ENCODE results near the gene NLGN4X. TPM values are rescaled to one million over a fixed set of nuclear protein-coding genes. Genes with fewer than 3 reads are reported as not detected.

The NLGN4X gene
- polyA plus RNA-seq, 1 of the 3 experiments (the other 2 are of a cell fraction): 0.05 TPM

DNA sequence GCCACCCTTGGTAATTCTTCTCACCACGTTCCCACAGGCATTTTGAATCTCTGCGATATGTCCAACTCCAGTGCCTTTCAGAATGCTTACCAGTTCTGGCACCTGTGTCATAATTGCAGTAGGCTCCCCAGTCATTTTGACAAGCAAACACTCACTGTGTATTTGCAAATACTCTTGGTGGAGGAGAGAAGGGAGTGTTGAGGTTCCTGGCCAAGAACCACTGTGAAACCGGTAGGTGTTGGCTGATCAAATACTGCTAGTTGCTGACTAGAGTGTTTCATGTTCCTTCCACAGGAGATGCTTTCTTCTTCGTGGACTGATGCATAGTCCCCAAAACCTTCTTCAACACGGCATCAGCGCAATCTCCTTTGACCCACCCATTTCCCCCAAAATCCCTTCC, 16.0 kb upstream of the NLGN4X start:
- Histone ChIP-seq H3K79me2 (ENCODE audit: insufficient read depth) (no peaks in the 10 kb centered on the region), H4K20me1 (ENCODE audit: insufficient read depth) (no peaks in the 10 kb centered on the region), H2AFZ (ENCODE audit: low read depth) (no peak overlapping the region), H3K27ac (ENCODE audit: low read depth in 2 of 2, low read length in 1 of 2) (no peak overlapping the region), H3F3A (replicated peaks; ENCODE audit: insufficient read depth) (no peaks in the 10 kb centered on the region), H3K4me1 (ENCODE audit: control insufficient read depth in 1 of 2, insufficient read depth in 2 of 2, low read depth in 1 of 2, low read length in 1 of 2) (no peaks in the 10 kb centered on the region), H3K9me2 (no peaks in the 10 kb centered on the region), H3K9me3 (no peaks in the 10 kb centered on the region), H3K27me3 (ENCODE audit: insufficient read depth) (no peaks in the 10 kb centered on the region), H3K36me3 (replicated peaks in 1 of 2; ENCODE audit: control insufficient read depth in 1 of 2, insufficient read depth in 2 of 2, low read length in 1 of 2) (no peaks in the 10 kb centered on the region), H3K9ac (no peak overlapping the region), H3K4me3 (ENCODE audit: low read depth in 2 of 2, low read length in 1 of 2) (no peak overlapping the region), H3K4me2 (no peak overlapping the region)
- no peak for DNase-seq
- CTCF ChIA-PET: no interaction called here
- POLR2A ChIA-PET: no interaction called here
- TF ChIP-seq, protein P1, sequence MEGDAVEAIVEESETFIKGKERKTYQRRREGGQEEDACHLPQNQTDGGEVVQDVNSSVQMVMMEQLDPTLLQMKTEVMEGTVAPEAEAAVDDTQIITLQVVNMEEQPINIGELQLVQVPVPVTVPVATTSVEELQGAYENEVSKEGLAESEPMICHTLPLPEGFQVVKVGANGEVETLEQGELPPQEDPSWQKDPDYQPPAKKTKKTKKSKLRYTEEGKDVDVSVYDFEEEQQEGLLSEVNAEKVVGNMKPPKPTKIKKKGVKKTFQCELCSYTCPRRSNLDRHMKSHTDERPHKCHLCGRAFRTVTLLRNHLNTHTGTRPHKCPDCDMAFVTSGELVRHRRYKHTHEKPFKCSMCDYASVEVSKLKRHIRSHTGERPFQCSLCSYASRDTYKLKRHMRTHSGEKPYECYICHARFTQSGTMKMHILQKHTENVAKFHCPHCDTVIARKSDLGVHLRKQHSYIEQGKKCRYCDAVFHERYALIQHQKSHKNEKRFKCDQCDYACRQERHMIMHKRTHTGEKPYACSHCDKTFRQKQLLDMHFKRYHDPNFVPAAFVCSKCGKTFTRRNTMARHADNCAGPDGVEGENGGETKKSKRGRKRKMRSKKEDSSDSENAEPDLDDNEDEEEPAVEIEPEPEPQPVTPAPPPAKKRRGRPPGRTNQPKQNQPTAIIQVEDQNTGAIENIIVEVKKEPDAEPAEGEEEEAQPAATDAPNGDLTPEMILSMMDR (IDR thresholded peaks at IDR 0.05): no peak
- TF ChIP-seq ELF1 (IDR thresholded peaks at IDR 0.05): no peak
- TF ChIP-seq, protein P2, sequence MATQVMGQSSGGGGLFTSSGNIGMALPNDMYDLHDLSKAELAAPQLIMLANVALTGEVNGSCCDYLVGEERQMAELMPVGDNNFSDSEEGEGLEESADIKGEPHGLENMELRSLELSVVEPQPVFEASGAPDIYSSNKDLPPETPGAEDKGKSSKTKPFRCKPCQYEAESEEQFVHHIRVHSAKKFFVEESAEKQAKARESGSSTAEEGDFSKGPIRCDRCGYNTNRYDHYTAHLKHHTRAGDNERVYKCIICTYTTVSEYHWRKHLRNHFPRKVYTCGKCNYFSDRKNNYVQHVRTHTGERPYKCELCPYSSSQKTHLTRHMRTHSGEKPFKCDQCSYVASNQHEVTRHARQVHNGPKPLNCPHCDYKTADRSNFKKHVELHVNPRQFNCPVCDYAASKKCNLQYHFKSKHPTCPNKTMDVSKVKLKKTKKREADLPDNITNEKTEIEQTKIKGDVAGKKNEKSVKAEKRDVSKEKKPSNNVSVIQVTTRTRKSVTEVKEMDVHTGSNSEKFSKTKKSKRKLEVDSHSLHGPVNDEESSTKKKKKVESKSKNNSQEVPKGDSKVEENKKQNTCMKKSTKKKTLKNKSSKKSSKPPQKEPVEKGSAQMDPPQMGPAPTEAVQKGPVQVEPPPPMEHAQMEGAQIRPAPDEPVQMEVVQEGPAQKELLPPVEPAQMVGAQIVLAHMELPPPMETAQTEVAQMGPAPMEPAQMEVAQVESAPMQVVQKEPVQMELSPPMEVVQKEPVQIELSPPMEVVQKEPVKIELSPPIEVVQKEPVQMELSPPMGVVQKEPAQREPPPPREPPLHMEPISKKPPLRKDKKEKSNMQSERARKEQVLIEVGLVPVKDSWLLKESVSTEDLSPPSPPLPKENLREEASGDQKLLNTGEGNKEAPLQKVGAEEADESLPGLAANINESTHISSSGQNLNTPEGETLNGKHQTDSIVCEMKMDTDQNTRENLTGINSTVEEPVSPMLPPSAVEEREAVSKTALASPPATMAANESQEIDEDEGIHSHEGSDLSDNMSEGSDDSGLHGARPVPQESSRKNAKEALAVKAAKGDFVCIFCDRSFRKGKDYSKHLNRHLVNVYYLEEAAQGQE (IDR thresholded peaks at IDR 0.05; ENCODE audit: low read depth, low read length): no peak
- TF ChIP-seq, protein P3, sequence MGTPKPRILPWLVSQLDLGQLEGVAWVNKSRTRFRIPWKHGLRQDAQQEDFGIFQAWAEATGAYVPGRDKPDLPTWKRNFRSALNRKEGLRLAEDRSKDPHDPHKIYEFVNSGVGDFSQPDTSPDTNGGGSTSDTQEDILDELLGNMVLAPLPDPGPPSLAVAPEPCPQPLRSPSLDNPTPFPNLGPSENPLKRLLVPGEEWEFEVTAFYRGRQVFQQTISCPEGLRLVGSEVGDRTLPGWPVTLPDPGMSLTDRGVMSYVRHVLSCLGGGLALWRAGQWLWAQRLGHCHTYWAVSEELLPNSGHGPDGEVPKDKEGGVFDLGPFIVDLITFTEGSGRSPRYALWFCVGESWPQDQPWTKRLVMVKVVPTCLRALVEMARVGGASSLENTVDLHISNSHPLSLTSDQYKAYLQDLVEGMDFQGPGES (IDR thresholded peaks at IDR 0.05; ENCODE audit: low read depth, low read length): no peak
- no peak for TF ChIP-seq JUND (IDR thresholded peaks at IDR 0.05)
- no peak for TF ChIP-seq RFX5 (IDR thresholded peaks at IDR 0.05; ENCODE audit: low read length)
- no peak for TF ChIP-seq NRF1 (IDR thresholded peaks at IDR 0.05; ENCODE audit: low read depth, low read length)
- no peak for TF ChIP-seq TAF1 (IDR thresholded peaks at IDR 0.05; ENCODE audit: borderline replicate concordance, low read depth, low read length)
- no peak for TF ChIP-seq CHD2 (IDR thresholded peaks at IDR 0.05; ENCODE audit: low read length, partially characterized antibody)
- TF ChIP-seq, protein P4, sequence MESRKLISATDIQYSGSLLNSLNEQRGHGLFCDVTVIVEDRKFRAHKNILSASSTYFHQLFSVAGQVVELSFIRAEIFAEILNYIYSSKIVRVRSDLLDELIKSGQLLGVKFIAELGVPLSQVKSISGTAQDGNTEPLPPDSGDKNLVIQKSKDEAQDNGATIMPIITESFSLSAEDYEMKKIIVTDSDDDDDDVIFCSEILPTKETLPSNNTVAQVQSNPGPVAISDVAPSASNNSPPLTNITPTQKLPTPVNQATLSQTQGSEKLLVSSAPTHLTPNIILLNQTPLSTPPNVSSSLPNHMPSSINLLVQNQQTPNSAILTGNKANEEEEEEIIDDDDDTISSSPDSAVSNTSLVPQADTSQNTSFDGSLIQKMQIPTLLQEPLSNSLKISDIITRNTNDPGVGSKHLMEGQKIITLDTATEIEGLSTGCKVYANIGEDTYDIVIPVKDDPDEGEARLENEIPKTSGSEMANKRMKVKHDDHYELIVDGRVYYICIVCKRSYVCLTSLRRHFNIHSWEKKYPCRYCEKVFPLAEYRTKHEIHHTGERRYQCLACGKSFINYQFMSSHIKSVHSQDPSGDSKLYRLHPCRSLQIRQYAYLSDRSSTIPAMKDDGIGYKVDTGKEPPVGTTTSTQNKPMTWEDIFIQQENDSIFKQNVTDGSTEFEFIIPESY (IDR thresholded peaks at IDR 0.05; ENCODE audit: borderline replicate concordance, low read depth): no peak
- no peak for TF ChIP-seq RCOR1 (IDR thresholded peaks at IDR 0.05; ENCODE audit: low read length)
- TF ChIP-seq NFIC (IDR thresholded peaks at IDR 0.05; ENCODE audit: borderline replicate concordance): no peak
- no peak for TF ChIP-seq RAD21 (IDR thresholded peaks at IDR 0.05; ENCODE audit: low read length)
- TF ChIP-seq FOSL2 (IDR thresholded peaks at IDR 0.05; ENCODE audit: borderline replicate concordance, low read depth): no peak
- TF ChIP-seq FOXM1 (IDR thresholded peaks at IDR 0.05; ENCODE audit: low read depth): no peak
- TF ChIP-seq GABPA (IDR thresholded peaks at IDR 0.05; ENCODE audit: low read depth): no peak
- no peak for TF ChIP-seq TCF12 (IDR thresholded peaks at IDR 0.05)
- TF ChIP-seq USF1 (IDR thresholded peaks at IDR 0.05; ENCODE audit: borderline replicate concordance, low read depth): no peak
- no peak for TF ChIP-seq MEF2A (IDR thresholded peaks at IDR 0.05; ENCODE audit: borderline replicate concordance, low read depth)
- WGBS (ENCODE audit: low lambda C conversion rate): 35% methylated on average over 6 of the region's 6 CpGs

All from SK-N-SH (cell line).